Mammary epithelial cell (primary cell): Measurements from ENCODE around the gene CLDN24.

Source experiments
- EZH2 ChIP-seq: IDR thresholded peaks from 2 replicates; pipeline ENCODE4 v1.6.1; 2012; ENCODE audit warnings: low read length, inconsistent platforms, borderline replicate concordance
- TF ChIP-seq, protein P1 (sequence below), 2 donors: IDR thresholded peaks in 1 of 2; conservative IDR thresholded peaks in 1 of 2; 2 replicates each; pipeline ENCODE4 v1.5.1; 2011 to 2012; ENCODE audit warnings: inconsistent platforms in 2 of 2, low read length in 2 of 2, mild to moderate bottlenecking in 2 of 2, control low read depth in 1 of 2, low read depth in 1 of 2; ENCODE audit not compliant: insufficient read depth in 1 of 2; ENCODE audit errors: extremely low read depth in 1 of 2

DNA sequence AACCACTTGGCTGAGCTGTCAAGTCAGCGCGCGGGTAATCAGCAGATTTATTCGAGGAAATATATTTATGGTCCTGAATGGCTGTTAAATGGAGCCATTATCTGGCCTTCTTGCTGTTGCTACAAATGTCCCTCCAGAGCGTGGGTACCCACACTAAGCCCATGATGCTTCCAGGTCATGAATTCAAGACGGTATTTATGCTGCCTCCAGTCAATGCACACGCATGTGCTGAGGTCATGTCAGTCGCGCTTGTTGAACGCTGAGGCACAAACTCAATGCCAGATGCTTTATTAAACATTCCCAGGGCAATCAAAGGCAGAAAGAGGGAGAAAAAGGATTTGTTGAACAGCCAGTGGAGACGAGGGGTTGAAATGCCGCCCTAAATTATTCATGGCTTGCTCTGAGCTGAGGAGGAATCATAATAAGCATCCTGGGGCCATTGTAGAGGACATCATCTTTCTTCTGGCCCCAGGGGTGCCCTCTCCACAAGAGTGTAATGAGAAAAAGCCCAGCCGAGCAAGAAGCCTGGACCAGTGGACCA, 36.1 kb upstream of the CLDN24 start:
- TF ChIP-seq, protein P1, sequence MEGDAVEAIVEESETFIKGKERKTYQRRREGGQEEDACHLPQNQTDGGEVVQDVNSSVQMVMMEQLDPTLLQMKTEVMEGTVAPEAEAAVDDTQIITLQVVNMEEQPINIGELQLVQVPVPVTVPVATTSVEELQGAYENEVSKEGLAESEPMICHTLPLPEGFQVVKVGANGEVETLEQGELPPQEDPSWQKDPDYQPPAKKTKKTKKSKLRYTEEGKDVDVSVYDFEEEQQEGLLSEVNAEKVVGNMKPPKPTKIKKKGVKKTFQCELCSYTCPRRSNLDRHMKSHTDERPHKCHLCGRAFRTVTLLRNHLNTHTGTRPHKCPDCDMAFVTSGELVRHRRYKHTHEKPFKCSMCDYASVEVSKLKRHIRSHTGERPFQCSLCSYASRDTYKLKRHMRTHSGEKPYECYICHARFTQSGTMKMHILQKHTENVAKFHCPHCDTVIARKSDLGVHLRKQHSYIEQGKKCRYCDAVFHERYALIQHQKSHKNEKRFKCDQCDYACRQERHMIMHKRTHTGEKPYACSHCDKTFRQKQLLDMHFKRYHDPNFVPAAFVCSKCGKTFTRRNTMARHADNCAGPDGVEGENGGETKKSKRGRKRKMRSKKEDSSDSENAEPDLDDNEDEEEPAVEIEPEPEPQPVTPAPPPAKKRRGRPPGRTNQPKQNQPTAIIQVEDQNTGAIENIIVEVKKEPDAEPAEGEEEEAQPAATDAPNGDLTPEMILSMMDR (conservative IDR thresholded peaks at IDR 0.05 in 1 of 2, IDR thresholded peaks at IDR 0.05 in 1 of 2; ENCODE audit: extremely low read depth in 1 of 2, insufficient read depth in 1 of 2, low read depth in 1 of 2, low read length in 2 of 2), result no peak
- no peak for TF ChIP-seq EZH2
